Measurements from ENCODE around the gene IER3IP1.

The IER3IP1 gene

GRCh38 chr18:47158404-47158803 lies 17.8 kb downstream of the IER3IP1 start:
- peak; percentile 75 for DNase-seq

GRCh38 chr18:47151439-47151838 lies 24.7 kb downstream of the IER3IP1 start:
- DNase-seq = peak; percentile 3

DNA sequence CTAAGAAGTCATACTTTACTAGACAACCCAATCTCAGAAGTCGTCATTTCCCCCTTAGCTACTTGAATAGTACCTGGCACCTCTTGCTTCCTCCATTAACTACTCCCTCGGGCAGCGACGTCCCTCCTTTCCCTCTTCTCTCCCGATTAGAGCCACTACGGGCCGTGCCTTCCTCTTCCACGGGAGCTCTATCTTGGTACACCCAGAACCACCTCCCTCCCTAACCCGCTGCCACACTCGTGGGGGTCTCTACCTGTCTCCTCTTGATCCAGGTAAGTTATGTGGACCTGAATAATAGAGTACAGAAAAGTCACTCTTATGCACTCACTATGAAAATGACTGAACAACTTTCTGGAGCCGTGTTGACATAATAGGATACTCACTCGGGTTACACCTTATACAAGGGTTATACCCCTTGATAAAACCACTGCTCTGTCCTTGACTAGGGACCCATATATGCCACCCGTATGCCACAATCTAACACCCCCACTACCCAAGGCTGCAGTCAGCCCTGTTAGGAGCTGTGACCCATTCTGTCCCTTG lies 25.3 kb downstream of the IER3IP1 start:
- DNase-seq = no peak

DNA sequence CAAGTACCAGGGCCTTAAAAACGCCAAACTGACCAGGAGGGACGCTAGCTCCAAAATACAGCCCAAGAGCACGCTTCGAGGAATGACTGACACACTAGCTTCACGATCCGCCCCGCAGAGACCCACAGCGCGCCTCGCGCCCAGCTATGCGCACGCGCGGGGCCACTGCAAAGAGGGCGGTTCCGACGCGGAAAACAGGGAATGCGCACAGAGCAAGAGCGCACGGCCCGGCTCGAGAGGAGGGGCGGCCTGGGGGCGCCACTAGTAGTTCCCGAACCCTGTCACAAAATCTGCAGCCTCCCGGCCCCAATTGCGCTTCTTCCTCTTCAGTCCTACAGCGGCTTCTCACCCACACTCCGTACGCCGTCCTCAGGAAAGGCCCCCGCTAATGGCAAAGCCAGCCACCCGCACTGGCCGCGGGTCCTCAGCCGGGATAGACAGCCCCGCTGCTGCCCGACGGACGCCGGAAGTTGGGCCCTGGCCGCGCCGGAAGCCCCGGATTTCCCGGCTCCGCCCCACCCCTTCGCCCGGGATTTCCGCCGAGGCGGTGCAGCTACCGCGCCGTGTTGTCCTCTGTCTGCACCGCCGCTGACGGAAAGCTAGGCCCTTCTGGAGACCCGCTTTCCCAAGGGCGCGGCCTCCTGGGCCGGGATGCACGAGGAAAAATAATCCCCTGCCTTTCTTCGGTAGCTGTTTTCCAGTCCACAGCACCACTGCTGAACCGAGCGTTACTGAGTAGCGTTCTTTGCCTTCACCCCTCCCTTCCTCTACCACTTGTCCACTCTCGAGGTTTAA lies 25.9 kb downstream of the IER3IP1 start, which contains the start of gene HDHD2:
HDHD2 (minus strand) TSS at position 472 of the 795 bp plus-strand sequence. CDS start 14,061 bp downstream, outside the sequence.
- DNase-seq = peak; percentile 66

DNA sequence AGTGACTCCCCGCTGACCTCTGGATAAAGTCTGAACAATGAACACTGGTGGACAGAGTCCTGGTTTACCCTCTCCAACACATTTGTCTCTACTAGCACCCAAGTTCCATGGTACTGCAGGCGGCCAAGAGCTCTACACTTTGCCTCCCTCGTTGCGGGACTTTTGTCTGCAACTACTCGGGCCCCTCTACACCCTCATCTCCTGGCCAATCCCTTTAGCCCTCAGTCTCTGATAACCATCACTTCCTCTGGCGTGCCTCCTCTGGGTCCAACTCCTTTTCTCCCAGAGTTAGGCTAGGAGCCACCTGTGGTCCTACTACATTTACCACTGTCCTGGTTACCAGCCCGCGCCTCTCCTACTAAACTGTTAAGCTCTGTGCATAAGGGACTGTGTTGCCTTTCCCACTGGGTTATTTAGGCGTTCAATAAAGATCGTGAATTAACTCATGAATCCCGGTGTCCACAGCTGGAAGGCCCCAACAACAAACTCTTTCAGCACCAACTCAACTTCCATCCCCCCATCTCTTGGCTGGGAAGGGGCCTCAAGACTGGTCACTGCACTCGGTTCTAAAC lies 26.6 kb downstream of the IER3IP1 start:
- no peak for DNase-seq

DNA sequence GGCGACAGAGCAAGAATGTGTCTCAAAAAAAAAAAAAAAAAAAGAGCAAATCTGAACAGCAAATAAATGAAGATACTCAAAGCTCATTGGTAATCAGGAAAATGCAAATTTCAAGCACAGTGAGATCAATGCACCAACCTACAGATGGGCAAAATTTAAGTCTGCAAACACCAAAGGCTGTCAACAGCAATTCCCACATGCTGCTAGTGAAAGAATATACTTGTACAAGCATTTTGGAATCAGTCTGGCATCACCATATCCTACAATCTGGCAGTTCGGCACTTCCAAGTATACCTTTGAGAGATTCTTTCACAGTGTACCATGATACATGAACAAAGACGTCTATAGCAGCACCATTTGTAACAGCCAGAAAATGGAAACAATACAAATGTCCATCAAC lies 30.0 kb downstream of the IER3IP1 start:
- DNase-seq = no peak

DNA sequence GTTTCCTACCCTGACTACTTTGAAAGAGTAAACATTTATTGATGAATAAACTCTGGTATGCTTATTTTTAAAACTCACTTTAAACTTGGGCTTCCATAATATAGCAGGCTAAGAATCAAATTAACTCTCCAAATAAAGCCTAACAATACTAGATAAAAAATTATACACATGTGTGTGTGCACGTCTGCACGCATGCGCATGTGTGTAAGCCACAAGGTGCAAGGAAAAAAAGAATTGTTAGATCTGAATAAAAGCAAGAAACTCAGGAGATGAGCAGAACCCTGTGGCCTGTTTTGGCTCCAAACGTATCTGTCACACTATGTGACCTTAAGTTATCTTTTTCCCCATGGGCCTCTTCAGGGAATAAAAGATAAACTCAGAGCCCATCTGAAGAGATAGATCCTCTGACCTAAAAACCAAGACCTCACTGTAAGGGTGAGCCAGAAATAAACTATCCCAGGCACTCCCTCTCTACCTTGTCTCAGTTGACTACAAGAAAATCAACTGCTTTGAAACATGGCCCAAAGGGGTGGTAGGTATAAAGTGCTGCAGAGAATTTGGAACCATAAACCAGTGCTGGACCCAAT lies 32.2 kb downstream of the IER3IP1 start:
- DNase-seq = no peak

DNA sequence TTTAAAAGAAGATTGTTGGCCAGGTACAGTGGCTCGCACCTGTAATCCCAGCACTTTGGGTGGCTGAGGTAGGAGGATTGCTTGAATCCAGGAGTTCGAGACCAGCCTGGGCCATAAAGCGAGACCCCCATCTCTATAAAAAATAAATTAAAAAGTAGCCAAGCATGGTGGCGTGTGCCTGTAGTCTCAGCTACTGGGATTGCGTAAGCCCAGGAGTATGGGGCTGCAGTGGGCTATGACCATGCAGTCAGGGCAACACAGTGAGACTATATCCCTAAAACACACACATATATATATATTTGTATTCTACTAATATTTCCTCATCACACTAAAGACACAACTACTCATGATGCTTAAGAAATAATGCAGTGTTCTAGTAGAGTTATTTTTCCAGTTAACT lies 33.0 kb downstream of the IER3IP1 start:
- DNase-seq = no peak

- DNase-seq = no peak
Measured at GRCh38 chr18:47141289-47141688, 34.9 kb downstream of the IER3IP1 start.

DNA sequence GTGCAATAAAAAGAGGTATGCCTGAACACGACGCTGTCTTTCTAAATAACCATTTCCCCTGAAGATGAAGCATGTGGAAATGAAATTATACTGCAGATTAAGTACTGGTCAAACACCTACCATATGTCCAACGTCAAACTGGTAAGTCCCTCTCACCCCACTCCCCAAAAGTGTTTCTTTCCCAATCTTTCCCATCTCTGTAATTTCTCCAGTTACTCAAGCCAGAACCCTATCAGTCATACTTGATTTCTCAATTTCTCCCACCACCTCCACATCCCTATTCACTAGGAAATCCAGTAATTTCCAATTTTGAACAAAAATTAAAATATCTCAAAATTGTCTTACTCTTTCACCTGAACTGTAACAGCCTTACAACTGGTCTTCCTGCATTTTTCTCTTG lies 55.0 kb downstream of the IER3IP1 start:
- no peak for DNase-seq

DNA sequence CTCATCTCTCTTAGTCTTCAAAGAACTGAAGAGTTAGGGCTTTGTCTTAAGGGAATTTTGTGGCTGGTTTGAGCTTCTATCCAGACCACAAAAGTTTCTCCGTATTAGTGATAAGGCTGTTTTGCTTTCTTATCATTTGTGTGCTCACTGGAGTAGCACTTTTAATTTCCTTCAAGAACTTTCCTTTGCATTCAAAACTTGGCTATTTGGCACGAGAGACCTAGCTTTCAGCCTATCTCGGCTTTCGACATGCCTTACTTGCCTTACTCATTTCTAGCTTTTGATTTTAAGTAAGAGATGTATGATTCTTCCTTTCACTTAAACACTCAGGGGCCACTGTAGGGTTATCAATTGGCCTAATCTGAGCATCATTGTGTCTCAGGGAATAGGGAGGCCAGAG lies 55.7 kb downstream of the IER3IP1 start:
- no peak for DNase-seq

- no peak for DNase-seq
Measured at GRCh38 chr18:47118981-47119380, 57.2 kb downstream of the IER3IP1 start.

- no peak for DNase-seq
Measured at GRCh38 chr18:47115205-47115604, 61.0 kb downstream of the IER3IP1 start.

GRCh38 chr18:47113796-47114540 lies 62.2 kb downstream of the IER3IP1 start:
- DNase-seq = no peak

DNA sequence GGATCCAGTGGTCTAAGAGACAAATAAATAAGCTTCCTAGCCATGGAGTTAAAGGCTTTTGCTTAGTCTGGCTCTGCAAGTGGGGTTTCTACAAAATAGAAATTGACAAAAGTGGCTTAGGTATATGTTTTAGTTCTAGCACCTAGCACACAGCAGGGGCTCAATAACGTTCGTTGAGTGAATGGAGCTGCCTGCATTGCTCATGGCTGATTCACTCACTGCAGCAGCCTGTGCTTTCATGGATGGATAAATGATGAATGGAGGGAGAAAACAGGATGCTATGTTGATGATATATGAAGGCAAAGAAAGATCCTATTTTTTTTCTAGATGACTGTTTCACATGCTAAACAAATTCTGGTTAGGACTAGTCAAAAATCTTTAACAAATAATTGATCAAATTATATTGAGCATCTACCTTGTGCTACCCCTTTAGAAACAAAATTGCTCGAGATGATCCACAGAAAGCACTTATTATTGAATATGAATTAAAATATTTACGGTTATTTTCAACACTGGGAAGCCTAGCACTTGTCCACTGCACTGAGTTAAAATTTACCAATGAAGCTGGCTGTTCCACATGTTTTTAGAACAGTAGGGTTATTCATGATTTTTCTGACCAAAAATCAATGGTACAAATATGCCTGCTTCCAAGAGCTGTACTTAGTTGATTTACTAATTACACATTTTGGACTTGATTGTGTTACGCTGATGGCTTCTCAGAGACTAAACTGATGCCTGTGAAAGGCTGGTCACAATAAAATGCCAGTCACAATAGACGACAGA lies 65.5 kb downstream of the IER3IP1 start:
- DNase-seq = no peak

DNA sequence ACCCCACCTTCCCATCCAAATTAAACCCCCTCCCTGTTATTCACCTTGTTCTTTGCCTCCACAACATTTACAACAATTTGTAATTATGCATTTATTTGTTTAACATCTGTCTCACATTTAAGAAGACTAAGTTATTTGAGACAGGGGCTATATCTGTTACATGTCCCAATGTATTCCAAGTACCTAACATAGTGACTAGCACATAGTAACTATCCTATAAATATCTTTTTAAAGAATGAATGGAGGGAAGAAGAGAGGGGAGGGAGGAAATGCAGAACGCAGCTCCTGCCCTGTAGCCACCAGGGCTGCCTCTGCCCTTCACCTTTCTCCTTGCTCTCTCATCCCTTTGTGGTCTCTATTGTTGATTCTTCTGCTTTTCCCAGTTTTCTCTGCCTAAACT lies 66.4 kb downstream of the IER3IP1 start:
- no peak for DNase-seq

DNA sequence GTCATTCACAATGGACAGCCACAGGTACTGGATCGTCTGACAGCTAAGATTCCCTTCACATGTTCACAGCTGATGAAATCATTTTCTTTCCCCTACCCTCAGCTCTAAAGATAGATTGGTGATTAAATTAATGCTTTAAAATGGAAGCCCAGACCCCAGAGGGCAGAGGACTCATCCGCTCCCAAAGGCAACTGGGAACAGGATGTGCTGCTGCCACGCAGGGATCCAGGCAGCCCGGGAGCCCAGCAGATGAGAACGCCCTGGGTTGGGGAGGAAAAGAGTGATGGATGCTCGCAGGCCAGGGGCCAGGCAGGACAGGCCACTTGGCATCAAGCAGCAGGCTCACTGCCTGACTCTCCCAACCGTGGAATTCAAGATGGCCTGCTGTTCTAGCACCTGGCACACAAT lies 67.2 kb downstream of the IER3IP1 start:
- DNase-seq = no peak

DNA sequence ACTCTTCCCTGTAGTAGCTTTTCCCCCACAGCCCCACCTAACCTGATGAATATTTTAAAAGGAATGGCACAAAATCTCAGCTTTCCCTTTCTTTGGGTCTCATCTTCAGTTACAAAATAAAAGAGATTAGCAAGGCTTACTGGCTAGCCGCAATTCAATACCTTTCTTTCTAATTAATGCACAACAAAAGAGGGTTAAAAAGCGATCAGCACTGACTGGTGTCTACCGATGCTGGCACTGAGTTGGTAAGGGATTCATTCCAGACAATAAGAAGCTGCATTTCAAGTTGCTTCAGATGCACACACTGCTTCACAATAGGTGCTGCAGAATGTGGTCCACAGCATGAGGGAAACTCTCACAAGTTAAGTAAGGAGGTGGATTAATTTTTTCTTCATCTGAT lies 67.8 kb downstream of the IER3IP1 start:
- DNase-seq = no peak

Data from NCI-H226 (cell line).